ENCODE measurements around the gene GALNT5. TPM values are rescaled to one million over a fixed set of nuclear protein-coding genes. Genes with fewer than 3 reads are reported as not detected.

GALNT5 gene, protein sequence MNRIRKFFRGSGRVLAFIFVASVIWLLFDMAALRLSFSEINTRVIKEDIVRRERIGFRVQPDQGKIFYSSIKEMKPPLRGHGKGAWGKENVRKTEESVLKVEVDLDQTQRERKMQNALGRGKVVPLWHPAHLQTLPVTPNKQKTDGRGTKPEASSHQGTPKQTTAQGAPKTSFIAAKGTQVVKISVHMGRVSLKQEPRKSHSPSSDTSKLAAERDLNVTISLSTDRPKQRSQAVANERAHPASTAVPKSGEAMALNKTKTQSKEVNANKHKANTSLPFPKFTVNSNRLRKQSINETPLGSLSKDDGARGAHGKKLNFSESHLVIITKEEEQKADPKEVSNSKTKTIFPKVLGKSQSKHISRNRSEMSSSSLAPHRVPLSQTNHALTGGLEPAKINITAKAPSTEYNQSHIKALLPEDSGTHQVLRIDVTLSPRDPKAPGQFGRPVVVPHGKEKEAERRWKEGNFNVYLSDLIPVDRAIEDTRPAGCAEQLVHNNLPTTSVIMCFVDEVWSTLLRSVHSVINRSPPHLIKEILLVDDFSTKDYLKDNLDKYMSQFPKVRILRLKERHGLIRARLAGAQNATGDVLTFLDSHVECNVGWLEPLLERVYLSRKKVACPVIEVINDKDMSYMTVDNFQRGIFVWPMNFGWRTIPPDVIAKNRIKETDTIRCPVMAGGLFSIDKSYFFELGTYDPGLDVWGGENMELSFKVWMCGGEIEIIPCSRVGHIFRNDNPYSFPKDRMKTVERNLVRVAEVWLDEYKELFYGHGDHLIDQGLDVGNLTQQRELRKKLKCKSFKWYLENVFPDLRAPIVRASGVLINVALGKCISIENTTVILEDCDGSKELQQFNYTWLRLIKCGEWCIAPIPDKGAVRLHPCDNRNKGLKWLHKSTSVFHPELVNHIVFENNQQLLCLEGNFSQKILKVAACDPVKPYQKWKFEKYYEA
- total RNA-seq, result 26.9 and 28.8 TPM in 2 replicates

DNA sequence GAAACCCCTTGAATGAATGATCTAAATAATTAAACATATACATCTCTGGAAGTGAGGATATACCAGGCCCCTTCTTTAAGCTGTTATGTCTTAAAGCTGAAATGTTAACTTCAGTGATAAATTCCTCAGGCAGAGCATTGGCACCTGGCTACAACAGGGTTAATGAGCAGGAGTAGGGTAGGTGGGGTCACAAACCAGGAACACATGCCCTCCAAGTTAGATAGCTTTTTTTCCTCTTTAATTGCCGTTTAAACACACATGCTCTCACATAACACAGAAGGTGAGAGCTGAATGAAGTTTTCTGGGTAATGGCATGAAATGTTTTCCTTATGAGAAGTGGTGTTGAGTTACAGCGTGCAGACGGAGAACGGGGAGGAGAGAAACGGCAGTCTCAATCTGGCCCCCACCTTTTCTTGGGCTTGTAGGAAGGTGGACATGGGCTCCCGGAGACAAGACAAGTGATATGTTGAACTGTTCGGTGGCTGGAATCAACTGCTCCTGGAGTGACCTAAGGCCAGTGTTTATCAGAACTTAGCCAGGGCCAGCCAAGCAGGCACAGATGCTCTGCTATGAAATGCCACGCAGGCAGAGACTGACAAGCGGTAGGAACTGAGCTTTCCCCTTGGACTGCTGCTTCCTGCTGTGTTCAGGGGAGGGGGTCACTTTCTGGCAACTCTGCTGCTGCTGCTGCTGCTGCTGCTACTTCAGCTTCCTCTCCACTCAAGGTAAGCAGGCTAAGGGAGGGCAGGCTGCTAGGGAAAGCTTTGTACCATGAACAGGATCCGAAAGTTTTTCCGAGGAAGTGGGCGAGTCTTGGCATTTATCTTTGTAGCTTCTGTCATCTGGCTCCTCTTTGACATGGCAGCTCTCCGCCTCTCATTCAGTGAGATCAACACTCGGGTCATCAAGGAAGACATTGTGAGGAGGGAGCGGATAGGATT is at the start of gene GALNT5:
Gene GALNT5, plus strand, starts transcription at position 394 of the 941 bp plus-strand sequence. Its CDS starts 378 bp downstream, at position 772.

DNA sequence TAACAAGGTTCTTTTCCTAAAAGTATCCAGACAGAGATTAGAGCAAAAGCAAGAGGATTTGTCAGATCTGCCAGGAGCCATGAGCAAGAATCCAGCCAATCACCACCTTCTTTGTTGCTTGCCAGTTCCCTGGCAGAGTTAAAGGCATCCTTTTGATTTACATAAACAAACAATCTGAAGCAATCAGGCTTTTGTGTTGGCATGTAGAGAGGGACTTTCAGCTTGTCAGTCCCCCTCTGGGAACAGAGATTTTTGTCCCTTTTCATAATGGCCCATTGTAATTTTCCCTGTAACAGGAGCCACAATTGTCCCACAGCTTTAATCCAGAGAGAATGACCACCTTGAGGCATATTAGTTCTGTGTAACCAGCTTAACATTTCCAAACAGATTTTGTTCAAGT is 68.3 kb downstream of the GALNT5 start, which contains the start of gene ERMN:
Gene ERMN, minus strand, starts transcription at position 39 of the 400 bp plus-strand sequence. CDS start 182 bp downstream, outside the sequence.

Other genes with a start within 250 kb of the GALNT5 start
- not detected in 2 replicates for gene ERMN, start 68.1 kb downstream of the GALNT5 start, total RNA-seq
- 0.28 TPM in 1 of 2 replicates, not detected in the other for gene CYTIP, start 186.4 kb downstream of the GALNT5 start, total RNA-seq